ENCODE measurements around the gene GCH1.

- no peak for TF ChIP-seq POLR2A (IDR thresholded peaks at IDR 0.05)
- TF ChIP-seq CTCF (IDR thresholded peaks at IDR 0.05) = no peak
Measured at GRCh38 chr14:54867011-54867410, 35.6 kb downstream of the GCH1 start.
